ENCODE results near the gene TRIM33. TPM values are rescaled to one million over a fixed set of nuclear protein-coding genes. Genes with fewer than 3 reads are reported as not detected.
"Not testable (repeated sequence)": the region's sequence is repeated elsewhere in the genome, so short reads cannot be mapped to it uniquely, and the experiment has no call there.

TRIM33 gene
- total RNA-seq, 1 donor from 2014 or later: 36.2 TPM

DNA sequence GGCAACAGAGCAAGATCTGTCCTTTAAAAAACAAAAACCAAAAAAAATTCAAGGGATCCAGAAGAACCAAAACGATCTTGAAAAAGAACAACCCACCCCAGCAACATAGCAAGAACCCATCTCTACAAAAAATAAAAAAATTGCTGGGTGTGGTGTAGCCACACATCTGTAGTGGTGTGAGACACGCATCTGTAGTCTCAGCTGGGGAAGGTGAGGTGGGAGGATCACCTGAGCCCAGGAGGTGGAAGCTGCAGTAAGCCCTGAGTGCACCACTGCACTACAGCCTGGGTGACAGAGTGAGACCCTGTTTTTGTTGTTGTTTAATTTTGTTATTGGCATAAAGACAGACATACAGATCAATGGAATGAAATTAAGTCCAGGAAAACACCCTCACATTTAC lies 22.3 kb downstream of the TRIM33 start:
- Mint-ChIP-seq H3K9me3 (ENCODE audit: unreplicated experiment) (no peaks in the 10 kb centered on the region), H3K27ac (ENCODE audit: unreplicated experiment) (no peak overlapping the region), H3K27me3 (ENCODE audit: unreplicated experiment) (peaks cover 2% of the 10 kb centered on the region), H3K36me3 (ENCODE audit: low read depth, unreplicated experiment) (no peaks in the 10 kb centered on the region), H3K4me3 (ENCODE audit: unreplicated experiment) (no peak overlapping the region), H3K4me1 (ENCODE audit: unreplicated experiment) (no peaks in the 10 kb centered on the region)
- TF ChIP-seq, protein P1, sequence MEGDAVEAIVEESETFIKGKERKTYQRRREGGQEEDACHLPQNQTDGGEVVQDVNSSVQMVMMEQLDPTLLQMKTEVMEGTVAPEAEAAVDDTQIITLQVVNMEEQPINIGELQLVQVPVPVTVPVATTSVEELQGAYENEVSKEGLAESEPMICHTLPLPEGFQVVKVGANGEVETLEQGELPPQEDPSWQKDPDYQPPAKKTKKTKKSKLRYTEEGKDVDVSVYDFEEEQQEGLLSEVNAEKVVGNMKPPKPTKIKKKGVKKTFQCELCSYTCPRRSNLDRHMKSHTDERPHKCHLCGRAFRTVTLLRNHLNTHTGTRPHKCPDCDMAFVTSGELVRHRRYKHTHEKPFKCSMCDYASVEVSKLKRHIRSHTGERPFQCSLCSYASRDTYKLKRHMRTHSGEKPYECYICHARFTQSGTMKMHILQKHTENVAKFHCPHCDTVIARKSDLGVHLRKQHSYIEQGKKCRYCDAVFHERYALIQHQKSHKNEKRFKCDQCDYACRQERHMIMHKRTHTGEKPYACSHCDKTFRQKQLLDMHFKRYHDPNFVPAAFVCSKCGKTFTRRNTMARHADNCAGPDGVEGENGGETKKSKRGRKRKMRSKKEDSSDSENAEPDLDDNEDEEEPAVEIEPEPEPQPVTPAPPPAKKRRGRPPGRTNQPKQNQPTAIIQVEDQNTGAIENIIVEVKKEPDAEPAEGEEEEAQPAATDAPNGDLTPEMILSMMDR (IDR thresholded peaks at IDR 0.05; ENCODE audit: unreplicated experiment): no peak
- DNase-seq (ENCODE audit: low spot score): no peak

DNA sequence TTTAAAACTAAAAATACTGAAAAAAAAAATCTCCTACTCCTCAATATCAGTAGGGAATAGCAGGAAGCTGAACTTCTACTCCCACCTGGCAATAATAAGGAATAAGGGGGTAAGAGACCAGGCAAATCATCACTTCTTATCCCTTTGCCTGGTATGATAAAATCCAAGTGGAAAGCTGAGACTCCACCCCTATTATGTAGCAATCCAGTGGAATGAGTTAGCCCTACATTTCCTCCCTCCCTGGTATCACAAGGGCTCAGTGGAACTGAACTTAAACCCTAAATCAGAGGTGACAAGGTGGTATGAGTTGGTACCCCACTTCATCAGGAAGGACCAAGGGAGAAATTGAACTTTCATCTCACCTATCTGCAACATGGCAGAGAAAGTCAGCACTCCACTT lies 25.7 kb downstream of the TRIM33 start:
- no peak overlapping the region for H3K4me3 Mint-ChIP-seq (ENCODE audit: unreplicated experiment)
- TF ChIP-seq, protein P1 (IDR thresholded peaks at IDR 0.05; ENCODE audit: unreplicated experiment): no peak
- DNase-seq (ENCODE audit: low spot score): no peak
- H3K27ac Mint-ChIP-seq (ENCODE audit: unreplicated experiment): peak overlapping the region; percentile 36
- H3K27me3 Mint-ChIP-seq (ENCODE audit: unreplicated experiment): peaks cover 2% of the 10 kb centered on the region
- H3K4me1 Mint-ChIP-seq (ENCODE audit: unreplicated experiment): peaks cover 4% of the 10 kb centered on the region
- H3K9me3 Mint-ChIP-seq (ENCODE audit: unreplicated experiment): no peaks in the 10 kb centered on the region
- H3K36me3 Mint-ChIP-seq (ENCODE audit: low read depth, unreplicated experiment): peaks cover 5% of the 10 kb centered on the region

DNA sequence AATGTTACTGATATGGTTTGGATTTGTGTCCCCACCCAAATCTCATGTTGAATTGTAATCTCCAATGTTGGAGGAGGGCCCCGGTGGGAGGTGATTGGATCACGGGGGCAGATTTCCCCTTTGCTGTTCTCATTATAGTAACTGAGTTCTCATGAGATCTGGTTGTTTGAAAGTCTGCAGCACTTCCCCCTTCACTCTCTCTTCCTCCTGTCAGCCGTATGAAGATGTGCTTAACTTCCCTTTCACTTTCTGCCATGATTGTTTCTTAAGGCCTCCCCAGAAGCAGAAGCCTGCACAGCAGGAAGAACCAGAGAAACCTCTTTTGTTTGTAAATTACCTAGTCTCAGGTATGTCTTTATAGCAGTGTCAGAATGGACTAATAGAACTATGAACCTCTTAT lies 28.4 kb downstream of the TRIM33 start:
- Mint-ChIP-seq H3K27ac (ENCODE audit: unreplicated experiment) (no peak overlapping the region), H3K36me3 (ENCODE audit: low read depth, unreplicated experiment) (peaks cover 14% of the 10 kb centered on the region), H3K9me3 (ENCODE audit: unreplicated experiment) (no peaks in the 10 kb centered on the region), H3K4me3 (ENCODE audit: unreplicated experiment) (no peak overlapping the region), H3K27me3 (ENCODE audit: unreplicated experiment) (peaks cover 2% of the 10 kb centered on the region), H3K4me1 (ENCODE audit: unreplicated experiment) (peaks cover 4% of the 10 kb centered on the region)
- DNase-seq (ENCODE audit: low spot score): no peak
- TF ChIP-seq, protein P1 (IDR thresholded peaks at IDR 0.05; ENCODE audit: unreplicated experiment): no peak

DNA sequence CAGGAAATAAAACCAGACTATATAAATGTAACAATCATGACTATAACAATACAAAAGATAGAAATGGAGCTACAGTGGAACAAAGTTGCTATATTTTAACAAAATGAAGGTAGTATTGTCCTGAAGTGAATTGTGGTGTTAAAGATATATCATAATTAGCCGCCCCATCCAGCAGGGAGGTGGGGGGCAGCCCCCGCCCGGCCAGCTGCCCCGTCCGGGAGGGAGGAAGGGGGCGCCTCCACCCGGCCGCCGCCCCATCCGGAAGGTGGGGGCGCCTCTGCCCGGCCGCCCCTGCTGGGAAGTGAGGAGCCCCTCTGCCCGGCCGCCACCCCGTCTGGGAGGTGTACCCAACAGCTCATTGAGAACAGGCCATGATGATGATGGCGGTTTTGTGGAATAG lies 31.4 kb downstream of the TRIM33 start:
- not testable (repeated sequence) for H3K27me3 Mint-ChIP-seq (ENCODE audit: unreplicated experiment); H3K9me3 Mint-ChIP-seq (ENCODE audit: unreplicated experiment); DNase-seq (ENCODE audit: low spot score)

DNA sequence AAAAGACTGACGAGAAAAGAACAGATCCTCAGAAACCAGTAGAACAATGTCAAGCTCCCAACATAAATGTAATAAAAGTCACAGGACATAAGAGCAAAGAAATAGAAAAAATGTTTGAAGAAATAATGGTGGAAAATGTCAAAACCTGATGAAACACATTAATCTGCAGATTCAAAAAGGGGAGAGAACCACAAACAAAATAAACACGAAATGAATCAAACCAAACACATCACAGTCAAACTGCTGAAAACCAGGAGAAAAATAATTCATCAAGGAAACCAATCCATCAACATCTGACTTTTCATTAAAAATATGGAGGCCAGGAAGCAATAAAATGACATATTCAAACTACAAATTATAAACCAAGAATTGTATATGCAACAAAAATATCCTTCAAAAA lies 31.9 kb downstream of the TRIM33 start:
- Mint-ChIP-seq H3K36me3 (ENCODE audit: low read depth, unreplicated experiment) (peaks cover 14% of the 10 kb centered on the region), H3K27me3 (ENCODE audit: unreplicated experiment) (no peaks in the 10 kb centered on the region), H3K9me3 (ENCODE audit: unreplicated experiment) (peaks cover 4% of the 10 kb centered on the region), H3K4me3 (ENCODE audit: unreplicated experiment) (peak overlapping the region; percentile 47), H3K4me1 (ENCODE audit: unreplicated experiment) (peaks cover 4% of the 10 kb centered on the region), H3K27ac (ENCODE audit: unreplicated experiment) (no peak overlapping the region)
- TF ChIP-seq, protein P1 (IDR thresholded peaks at IDR 0.05; ENCODE audit: unreplicated experiment): no peak
- no peak for DNase-seq (ENCODE audit: low spot score)

More for the DNA sequence above, 31.4 kb downstream of the TRIM33 start:
- H3K36me3 Mint-ChIP-seq (ENCODE audit: low read depth, unreplicated experiment): peaks cover 14% of the 10 kb centered on the region
- not testable (repeated sequence) for H3K4me3 Mint-ChIP-seq (ENCODE audit: unreplicated experiment); H3K27ac Mint-ChIP-seq (ENCODE audit: unreplicated experiment); H3K4me1 Mint-ChIP-seq (ENCODE audit: unreplicated experiment)

DNA sequence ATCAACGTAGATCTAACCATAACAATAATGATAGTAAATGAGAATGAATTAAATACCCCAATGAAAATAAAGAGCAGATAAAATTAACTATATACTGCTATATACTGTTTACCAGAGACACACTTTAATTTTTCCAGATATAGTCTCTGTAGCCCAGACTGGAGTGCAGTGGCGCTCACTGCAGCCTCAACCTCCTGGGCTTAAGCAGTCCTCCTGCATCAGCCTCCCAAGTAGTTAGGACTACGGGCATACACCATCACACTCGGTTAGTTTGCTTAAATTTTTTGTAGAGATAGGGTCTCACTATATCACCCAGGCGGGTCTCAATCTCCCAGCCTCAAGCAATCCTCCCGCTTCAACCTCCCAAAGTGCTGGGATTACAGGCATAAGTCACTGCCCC lies 37.2 kb downstream of the TRIM33 start:
- Mint-ChIP-seq H3K9me3 (ENCODE audit: unreplicated experiment) (peaks cover 4% of the 10 kb centered on the region), H3K4me1 (ENCODE audit: unreplicated experiment) (no peaks in the 10 kb centered on the region), H3K4me3 (ENCODE audit: unreplicated experiment) (no peak overlapping the region), H3K27me3 (ENCODE audit: unreplicated experiment) (peaks cover 1% of the 10 kb centered on the region), H3K36me3 (ENCODE audit: low read depth, unreplicated experiment) (peaks cover 4% of the 10 kb centered on the region), H3K27ac (ENCODE audit: unreplicated experiment) (no peak overlapping the region)
- TF ChIP-seq, protein P1 (IDR thresholded peaks at IDR 0.05; ENCODE audit: unreplicated experiment): no peak
- DNase-seq (ENCODE audit: low spot score): no peak
